Frontal cortex (tissue), 1 donor: ENCODE measurements around the gene PAIP2. TPM values are rescaled to one million over a fixed set of nuclear protein-coding genes. Genes with fewer than 3 reads are reported as not detected.

Experiments
- small RNA-seq: library from RNA; depleted of rRNA; stranded (forward); fragments of <200 nt; gene quantifications from one replicate; pipeline ENCODE3, GENCODE V24; 2014
- total RNA-seq: library from RNA; depleted of rRNA; stranded (reverse); fragments of >200 nt; gene quantifications from one replicate; pipeline ENCODE4 v1.2.3, GENCODE V29; 2014

The PAIP2 gene
- total RNA-seq, 1 donor from 2014 or later, result 113 TPM

Small RNA genes within 50 kb of the gene (small RNA-seq; reads per million reads assigned to genes)
- gene RNA5SP195, result not detected

Other genes with a start within 250 kb of the PAIP2 start
- gene SIL1, start 143.5 kb upstream of the PAIP2 start, total RNA-seq, result 9.4 TPM
- gene MATR3, start 48.1 kb upstream of the PAIP2 start, total RNA-seq, result 810 TPM
- not detected for gene SLC23A1, start 41.4 kb downstream of the PAIP2 start, total RNA-seq
- not detected for gene MZB1, start 48.1 kb downstream of the PAIP2 start, total RNA-seq
- under 0.01 TPM for gene PROB1, start 53.2 kb downstream of the PAIP2 start, total RNA-seq
- gene SPATA24, start 62.2 kb downstream of the PAIP2 start, total RNA-seq, result 1.6 TPM
- 53.0 TPM for gene DNAJC18, start 97.7 kb downstream of the PAIP2 start, total RNA-seq
- gene ECSCR, start 120.9 kb downstream of the PAIP2 start, total RNA-seq, result 4.9 TPM
- not detected for gene SMIM33, start 129.2 kb downstream of the PAIP2 start, total RNA-seq
- gene STING1, start 140.9 kb downstream of the PAIP2 start, total RNA-seq, result 3.3 TPM
- 124 TPM for gene UBE2D2, start 219.5 kb downstream of the PAIP2 start, total RNA-seq